ENCODE measurements around the gene FILIP1L.

Gene FILIP1L

GRCh38 chr3:99915906-99916432, 198.3 kb downstream of the FILIP1L start:
- no peak for TF ChIP-seq CEBPB (IDR thresholded peaks at IDR 0.05)
- TF ChIP-seq NFIC (IDR thresholded peaks at IDR 0.05), result no peak
- no peak for TF ChIP-seq ZBTB7A (IDR thresholded peaks at IDR 0.05; ENCODE audit: low read depth)
- TF ChIP-seq CREB1 (IDR thresholded peaks at IDR 0.05; ENCODE audit: low read depth), result no peak
- TF ChIP-seq FOXM1 (IDR thresholded peaks at IDR 0.05; ENCODE audit: borderline replicate concordance, low read depth), result no peak
- TF ChIP-seq EP300 (IDR thresholded peaks at IDR 0.05; ENCODE audit: borderline replicate concordance), result no peak
- TF ChIP-seq, protein P1, sequence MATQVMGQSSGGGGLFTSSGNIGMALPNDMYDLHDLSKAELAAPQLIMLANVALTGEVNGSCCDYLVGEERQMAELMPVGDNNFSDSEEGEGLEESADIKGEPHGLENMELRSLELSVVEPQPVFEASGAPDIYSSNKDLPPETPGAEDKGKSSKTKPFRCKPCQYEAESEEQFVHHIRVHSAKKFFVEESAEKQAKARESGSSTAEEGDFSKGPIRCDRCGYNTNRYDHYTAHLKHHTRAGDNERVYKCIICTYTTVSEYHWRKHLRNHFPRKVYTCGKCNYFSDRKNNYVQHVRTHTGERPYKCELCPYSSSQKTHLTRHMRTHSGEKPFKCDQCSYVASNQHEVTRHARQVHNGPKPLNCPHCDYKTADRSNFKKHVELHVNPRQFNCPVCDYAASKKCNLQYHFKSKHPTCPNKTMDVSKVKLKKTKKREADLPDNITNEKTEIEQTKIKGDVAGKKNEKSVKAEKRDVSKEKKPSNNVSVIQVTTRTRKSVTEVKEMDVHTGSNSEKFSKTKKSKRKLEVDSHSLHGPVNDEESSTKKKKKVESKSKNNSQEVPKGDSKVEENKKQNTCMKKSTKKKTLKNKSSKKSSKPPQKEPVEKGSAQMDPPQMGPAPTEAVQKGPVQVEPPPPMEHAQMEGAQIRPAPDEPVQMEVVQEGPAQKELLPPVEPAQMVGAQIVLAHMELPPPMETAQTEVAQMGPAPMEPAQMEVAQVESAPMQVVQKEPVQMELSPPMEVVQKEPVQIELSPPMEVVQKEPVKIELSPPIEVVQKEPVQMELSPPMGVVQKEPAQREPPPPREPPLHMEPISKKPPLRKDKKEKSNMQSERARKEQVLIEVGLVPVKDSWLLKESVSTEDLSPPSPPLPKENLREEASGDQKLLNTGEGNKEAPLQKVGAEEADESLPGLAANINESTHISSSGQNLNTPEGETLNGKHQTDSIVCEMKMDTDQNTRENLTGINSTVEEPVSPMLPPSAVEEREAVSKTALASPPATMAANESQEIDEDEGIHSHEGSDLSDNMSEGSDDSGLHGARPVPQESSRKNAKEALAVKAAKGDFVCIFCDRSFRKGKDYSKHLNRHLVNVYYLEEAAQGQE (IDR thresholded peaks at IDR 0.05; ENCODE audit: low read depth), result no peak
- TF ChIP-seq TCF12 (IDR thresholded peaks at IDR 0.05; ENCODE audit: low read depth), result no peak
- no peak for TF ChIP-seq TEAD4 (IDR thresholded peaks at IDR 0.05)
- TF ChIP-seq YY1 (IDR thresholded peaks at IDR 0.05; ENCODE audit: low read depth), result no peak
- no peak for TF ChIP-seq TAF1 (IDR thresholded peaks at IDR 0.05; ENCODE audit: low read depth)
- TF ChIP-seq RAD21 (IDR thresholded peaks at IDR 0.05; ENCODE audit: low read depth), result no peak

DNA sequence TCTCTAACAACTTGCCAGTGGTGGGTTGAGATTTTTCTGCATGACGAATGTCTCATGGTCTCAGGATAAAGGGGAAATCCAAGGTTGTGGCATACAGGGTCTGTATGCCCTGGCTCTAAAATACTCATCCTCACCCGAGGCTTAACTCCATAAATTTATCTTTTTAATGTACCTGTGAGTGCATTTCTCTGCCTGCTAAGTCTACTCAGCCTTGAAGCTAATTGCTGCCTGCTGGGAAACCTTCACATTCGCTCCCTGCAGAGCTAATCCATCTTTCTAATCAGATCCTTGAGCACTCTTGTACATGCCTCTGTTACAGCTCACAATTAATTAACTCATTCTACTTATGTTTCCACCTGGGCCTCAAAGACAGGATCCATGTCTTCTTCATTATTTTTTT, 202.9 kb downstream of the FILIP1L start:
- TF ChIP-seq EP300 (IDR thresholded peaks at IDR 0.05; ENCODE audit: borderline replicate concordance) (0 out of 2 replicates have a peak, but pooled peaks have one; percentile 15), ZBTB7A (IDR thresholded peaks at IDR 0.05; ENCODE audit: low read depth) (no peak)

- TF ChIP-seq ZBTB7A (IDR thresholded peaks at IDR 0.05; ENCODE audit: low read depth) (no peak), YY1 (IDR thresholded peaks at IDR 0.05; ENCODE audit: low read depth) (no peak), FOXM1 (IDR thresholded peaks at IDR 0.05; ENCODE audit: borderline replicate concordance, low read depth) (no peak), MAX (IDR thresholded peaks at IDR 0.05) (no peak), RAD21 (IDR thresholded peaks at IDR 0.05; ENCODE audit: low read depth) (no peak), USF1 (IDR thresholded peaks at IDR 0.05) (no peak), NFIC (IDR thresholded peaks at IDR 0.05) (0 out of 2 replicates have a peak, but pooled peaks have one; percentile 12)
- TF ChIP-seq, protein P1 (IDR thresholded peaks at IDR 0.05; ENCODE audit: low read depth), result no peak
Measured at GRCh38 chr3:99910752-99911290, 203.5 kb downstream of the FILIP1L start.

GRCh38 chr3:99909714-99910495, 204.4 kb downstream of the FILIP1L start:
- no peak for TF ChIP-seq TAF1 (IDR thresholded peaks at IDR 0.05; ENCODE audit: low read depth)
- no peak for TF ChIP-seq NFIC (IDR thresholded peaks at IDR 0.05)
- TF ChIP-seq CEBPB (IDR thresholded peaks at IDR 0.05), result no peak
- TF ChIP-seq ZBTB7A (IDR thresholded peaks at IDR 0.05; ENCODE audit: low read depth), result no peak
- TF ChIP-seq CREB1 (IDR thresholded peaks at IDR 0.05; ENCODE audit: low read depth), result no peak
- no peak for TF ChIP-seq EP300 (IDR thresholded peaks at IDR 0.05; ENCODE audit: borderline replicate concordance)
- TF ChIP-seq EGR1 (IDR thresholded peaks at IDR 0.05), result no peak
- TF ChIP-seq MAX (IDR thresholded peaks at IDR 0.05), result no peak
- TF ChIP-seq TCF12 (IDR thresholded peaks at IDR 0.05; ENCODE audit: low read depth), result no peak
- no peak for TF ChIP-seq YY1 (IDR thresholded peaks at IDR 0.05; ENCODE audit: low read depth)

DNA sequence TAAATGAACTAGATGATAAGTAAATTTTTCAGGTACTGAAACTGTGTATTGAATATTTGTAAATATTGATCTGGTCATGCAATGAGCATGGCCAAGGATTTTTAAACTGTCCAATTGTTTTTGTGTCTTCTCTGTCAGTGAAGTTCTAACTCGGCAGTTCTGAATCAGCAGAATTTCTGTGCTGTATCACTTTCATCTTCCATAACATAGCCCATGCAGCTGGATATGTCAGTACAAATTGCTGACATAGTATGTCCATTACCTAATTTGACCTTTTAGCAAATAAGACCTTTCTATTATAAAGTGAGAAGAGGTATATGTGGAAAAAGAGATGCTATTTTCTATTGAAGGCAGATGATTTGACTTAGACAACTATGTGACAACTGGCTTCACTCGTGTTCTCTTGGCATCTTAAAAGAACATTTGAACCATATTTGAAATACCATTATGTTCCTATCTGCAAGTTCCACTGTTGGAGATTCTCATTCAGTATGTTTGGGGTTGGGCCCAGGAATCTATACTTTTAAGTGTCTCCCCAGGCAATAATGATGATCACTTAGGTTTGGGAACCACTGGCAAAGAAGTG, 206.2 kb downstream of the FILIP1L start:
- TF ChIP-seq RAD21 (IDR thresholded peaks at IDR 0.05; ENCODE audit: low read depth), result no peak
- TF ChIP-seq EGR1 (IDR thresholded peaks at IDR 0.05), result no peak
- no peak for TF ChIP-seq TCF12 (IDR thresholded peaks at IDR 0.05; ENCODE audit: low read depth)
- TF ChIP-seq TAF1 (IDR thresholded peaks at IDR 0.05; ENCODE audit: low read depth), result no peak
- TF ChIP-seq ZBTB7A (IDR thresholded peaks at IDR 0.05; ENCODE audit: low read depth), result no peak
- no peak for TF ChIP-seq YY1 (IDR thresholded peaks at IDR 0.05; ENCODE audit: low read depth)
- no peak for TF ChIP-seq EP300 (IDR thresholded peaks at IDR 0.05; ENCODE audit: borderline replicate concordance)
- no peak for TF ChIP-seq NFIC (IDR thresholded peaks at IDR 0.05)
- TF ChIP-seq CEBPB (IDR thresholded peaks at IDR 0.05), result no peak
- TF ChIP-seq, protein P1 (IDR thresholded peaks at IDR 0.05; ENCODE audit: low read depth), result no peak
- TF ChIP-seq CREB1 (IDR thresholded peaks at IDR 0.05; ENCODE audit: low read depth), result no peak
- TF ChIP-seq FOXM1 (IDR thresholded peaks at IDR 0.05; ENCODE audit: borderline replicate concordance, low read depth), result no peak
- TF ChIP-seq TEAD4 (IDR thresholded peaks at IDR 0.05), result no peak
- TF ChIP-seq USF1 (IDR thresholded peaks at IDR 0.05), result no peak
- no peak for TF ChIP-seq MAX (IDR thresholded peaks at IDR 0.05)
